ENCODE measurements around the gene TGFBR1.
A peak's percentile ranks its signal among the peaks of the same experiment; 100 is the strongest.

The TGFBR1 gene

DNA sequence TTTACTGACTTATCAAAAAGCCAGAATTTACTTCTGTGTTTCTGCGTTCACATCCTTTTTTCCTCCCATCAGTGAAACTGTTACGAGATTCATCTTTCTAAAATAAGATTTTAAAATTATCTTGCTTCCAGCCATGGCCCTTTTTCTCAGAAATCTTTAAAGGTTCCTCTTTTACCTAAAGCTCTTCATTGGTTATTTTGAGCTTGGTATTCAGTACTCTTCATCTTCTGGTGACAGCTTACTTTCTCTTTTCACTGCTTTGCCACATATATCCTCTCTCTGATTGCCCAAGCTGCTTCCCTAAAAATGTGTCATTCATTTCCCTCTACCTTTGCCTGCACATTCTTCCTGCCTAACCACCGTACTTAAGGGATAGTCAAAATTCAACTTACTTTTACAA lies 32.3 kb downstream of the TGFBR1 start:
- DNase-seq (ENCODE audit: low spot score), result no peak

- DNase-seq (ENCODE audit: low spot score), result no peak
These were observed 33.0 kb downstream of the TGFBR1 start for GRCh38 chr9:99137891-99138290.

- no peak for DNase-seq (ENCODE audit: low spot score)
These were observed 33.7 kb downstream of the TGFBR1 start for GRCh38 chr9:99138424-99139284.

- no peak for DNase-seq (ENCODE audit: low spot score)
These were observed 35.0 kb downstream of the TGFBR1 start for GRCh38 chr9:99139868-99140267.

GRCh38 chr9:99140685-99141314 lies 35.9 kb downstream of the TGFBR1 start:
- DNase-seq (ENCODE audit: low spot score), result peak; percentile 71

- DNase-seq (ENCODE audit: low spot score), result no peak
These were observed 36.9 kb downstream of the TGFBR1 start for GRCh38 chr9:99141849-99142248.

DNA sequence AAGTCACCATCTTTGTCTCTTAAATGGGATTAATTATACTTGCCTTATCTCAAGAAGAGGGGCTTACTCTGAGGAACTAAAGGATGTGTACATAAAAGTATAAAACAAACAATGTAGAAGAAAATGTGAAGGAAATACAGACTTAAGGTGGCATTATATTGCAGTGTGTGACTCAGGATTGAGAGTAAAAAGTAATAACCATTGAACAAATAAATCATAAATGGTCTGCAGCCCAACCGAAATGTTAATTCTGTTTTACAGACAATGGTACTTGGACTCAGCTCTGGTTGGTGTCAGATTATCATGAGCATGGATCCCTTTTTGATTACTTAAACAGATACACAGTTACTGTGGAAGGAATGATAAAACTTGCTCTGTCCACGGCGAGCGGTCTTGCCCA lies 37.4 kb downstream of the TGFBR1 start:
- no peak for DNase-seq (ENCODE audit: low spot score)

DNA sequence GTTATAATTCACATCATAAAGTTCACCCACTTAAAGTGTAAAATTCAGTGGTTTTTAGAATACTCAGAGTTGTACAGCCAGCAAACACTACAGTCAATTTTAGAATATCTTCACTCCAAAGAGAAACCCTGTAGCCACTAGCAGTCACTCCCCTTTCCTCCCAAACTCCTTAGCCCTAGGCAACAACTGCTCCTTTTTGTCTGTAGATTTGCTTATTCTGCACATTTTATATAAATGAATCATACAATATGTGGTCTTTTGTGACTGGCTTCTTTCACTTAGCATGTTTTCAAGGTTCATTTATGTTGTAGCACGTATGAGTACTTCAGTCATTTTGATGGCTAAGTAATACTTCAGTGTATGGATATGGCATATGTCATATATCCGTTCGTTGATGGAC lies 38.7 kb downstream of the TGFBR1 start:
- no peak for DNase-seq (ENCODE audit: low spot score)

DNA sequence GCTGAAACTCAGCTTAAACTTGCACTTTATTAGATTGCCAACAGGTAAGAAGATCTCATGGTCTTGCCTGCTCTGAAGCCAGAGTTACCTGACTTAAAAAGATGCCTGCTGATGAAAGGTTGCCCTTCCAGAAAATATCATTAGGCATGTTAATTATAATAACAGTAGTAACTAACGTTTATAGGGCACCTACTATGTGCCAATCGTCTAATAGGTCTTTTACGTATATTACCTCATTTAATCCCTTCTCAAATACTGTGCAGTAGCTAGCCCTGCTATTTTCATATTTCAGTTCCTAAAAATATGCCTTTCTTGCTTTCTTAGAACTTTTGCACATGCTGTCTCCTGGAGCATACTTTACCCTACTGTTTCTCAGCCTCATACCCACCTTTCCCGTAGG lies 40.1 kb downstream of the TGFBR1 start:
- DNase-seq (ENCODE audit: low spot score), result no peak

DNA sequence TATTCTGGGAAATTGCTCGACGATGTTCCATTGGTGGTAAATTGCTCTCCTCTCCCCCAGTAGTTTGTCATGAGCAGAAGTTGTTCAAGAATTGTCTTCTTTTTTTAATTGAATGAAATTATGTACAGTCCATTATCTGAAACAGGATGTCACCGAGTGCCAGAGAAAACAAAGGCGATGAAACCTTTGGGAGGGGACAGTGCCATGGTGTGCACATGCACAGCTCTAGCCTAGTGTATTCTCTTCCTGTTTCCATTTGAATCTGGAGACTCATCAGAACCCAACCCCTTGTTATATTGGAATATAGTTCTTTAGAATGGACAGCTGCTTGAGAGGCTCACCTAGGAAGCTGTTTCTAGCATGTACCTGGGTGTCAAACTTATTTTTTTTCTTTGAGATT lies 41.7 kb downstream of the TGFBR1 start:
- DNase-seq (ENCODE audit: low spot score), result no peak

- no peak for DNase-seq (ENCODE audit: low spot score)
These were observed 42.3 kb downstream of the TGFBR1 start for GRCh38 chr9:99147177-99147576.

GRCh38 chr9:99150451-99151171 lies 45.7 kb downstream of the TGFBR1 start:
- DNase-seq (ENCODE audit: low spot score), result no peak

- DNase-seq (ENCODE audit: low spot score), result no peak
These were observed 49.4 kb downstream of the TGFBR1 start for GRCh38 chr9:99154356-99154755.

GRCh38 chr9:99155736-99156135 lies 50.8 kb downstream of the TGFBR1 start:
- DNase-seq (ENCODE audit: low spot score), result no peak

DNA sequence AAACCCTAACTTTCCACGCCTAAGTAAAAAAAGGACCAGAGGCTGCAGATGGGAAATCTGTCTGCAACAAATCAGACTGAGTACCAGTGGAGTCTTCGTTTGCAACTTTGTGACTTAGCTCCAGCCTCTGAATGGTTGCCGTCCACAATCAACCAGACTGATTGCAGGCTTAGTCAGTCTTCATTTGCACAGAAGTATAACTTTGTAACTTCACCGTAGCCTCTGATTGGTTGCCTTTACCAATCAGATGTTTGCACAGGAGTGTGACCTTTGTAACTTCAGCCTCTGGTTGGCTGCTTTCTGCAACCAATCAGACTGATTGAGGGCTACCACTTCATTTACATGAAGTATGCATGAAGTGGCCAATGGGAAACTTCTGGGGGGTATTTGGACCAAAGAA lies 53.7 kb downstream of the TGFBR1 start:
- DNase-seq (ENCODE audit: low spot score), result no peak

- DNase-seq (ENCODE audit: low spot score), result no peak
These were observed 55.3 kb downstream of the TGFBR1 start for GRCh38 chr9:99160173-99160572.

DNA sequence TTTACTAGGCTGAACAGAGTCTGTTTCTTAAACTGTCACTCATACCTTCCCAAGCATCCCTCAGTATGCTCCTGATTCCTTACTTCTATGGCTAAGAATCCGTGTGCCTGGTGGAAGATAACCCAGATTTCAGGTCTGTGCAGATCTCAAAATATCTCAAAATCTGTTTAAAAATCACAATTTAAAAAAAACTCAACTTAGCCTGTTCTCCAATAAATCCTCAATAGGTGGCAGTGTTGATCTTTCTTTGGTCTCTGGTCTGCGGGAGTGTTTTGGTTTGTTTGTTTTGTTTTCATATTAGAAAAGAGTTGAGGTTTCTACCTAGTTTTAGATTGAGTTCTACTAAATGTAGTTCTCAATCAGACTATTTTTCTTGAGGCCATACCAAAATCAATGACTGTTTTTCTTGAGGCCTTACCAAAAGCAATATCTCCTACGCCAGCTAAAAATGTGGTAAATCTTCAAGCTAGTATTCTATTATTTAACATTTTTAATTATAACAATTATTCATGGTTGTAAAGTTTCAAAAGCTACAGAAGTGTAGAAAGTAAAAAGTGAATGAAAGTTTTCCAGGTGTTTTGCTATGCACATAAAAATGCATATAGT lies 57.9 kb downstream of the TGFBR1 start:
- peak; percentile 67 for DNase-seq (ENCODE audit: low spot score)

GRCh38 chr9:99166149-99166548 lies 61.2 kb downstream of the TGFBR1 start:
- DNase-seq (ENCODE audit: low spot score), result no peak

- DNase-seq (ENCODE audit: low spot score), result no peak
These were observed 62.2 kb downstream of the TGFBR1 start for GRCh38 chr9:99167119-99167518.

GRCh38 chr9:99167694-99168093 lies 62.8 kb downstream of the TGFBR1 start:
- DNase-seq (ENCODE audit: low spot score), result no peak

- no peak for DNase-seq (ENCODE audit: low spot score)
These were observed 64.2 kb downstream of the TGFBR1 start for GRCh38 chr9:99169086-99169485.

DNA sequence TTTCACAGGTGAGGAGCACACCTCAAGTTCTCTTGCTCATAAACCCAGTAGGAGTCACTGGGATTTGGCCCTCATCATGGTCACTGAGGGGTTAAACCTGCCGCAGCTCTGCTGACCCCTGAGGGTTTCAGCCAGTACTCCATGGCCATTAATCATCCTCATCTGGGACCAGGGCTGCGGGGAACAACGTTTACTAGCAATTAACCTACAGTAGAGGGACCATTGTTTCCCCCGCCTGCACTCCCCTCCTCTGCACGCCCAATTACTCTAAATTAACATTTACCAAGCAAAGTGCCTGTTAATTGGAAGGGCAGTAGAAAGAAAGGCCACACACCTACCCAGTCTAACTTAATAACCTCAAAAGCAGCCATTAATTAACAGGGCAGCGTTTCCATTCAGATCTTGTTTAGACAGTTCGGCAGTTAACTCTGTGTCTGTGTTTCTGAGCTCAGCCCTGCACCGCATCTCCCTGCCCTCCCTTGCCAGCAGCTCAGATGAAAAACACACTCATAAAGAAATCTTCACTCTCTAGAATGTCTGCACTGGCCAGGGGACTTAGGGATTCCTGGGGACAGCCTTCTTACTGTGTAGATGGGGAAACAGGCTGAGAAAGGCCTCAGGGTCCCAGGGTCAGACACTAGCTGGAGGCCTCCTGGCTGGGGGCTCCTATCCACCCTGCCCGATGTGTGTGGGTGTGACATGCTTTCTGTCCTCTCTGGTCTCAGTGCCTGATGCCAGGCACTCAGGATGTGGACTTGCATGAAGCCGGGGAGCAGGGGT lies 65.3 kb downstream of the TGFBR1 start:
- DNase-seq (ENCODE audit: low spot score), result no peak

Data from AG08395 (cell line).